Stimulated activated CD4-positive, alpha-beta T cell treated with anti-CD3 and anti-CD28 coated beads, Interleukin-12 subunit alpha, Interleukin-12 subunit beta, amount 100 ng/mL, for 24 hours (primary cell): ENCODE measurements around the gene CLTCL1.
"Not testable (repeated sequence)": the region's sequence is repeated elsewhere in the genome, so short reads cannot be mapped to it uniquely, and the experiment has no call there.

Experiments used
- DNase-seq, 2 experiments: peaks; one replicate each; pipeline ENCODE4 v3.0.0-alpha.2; 2020; ENCODE audit warnings: low read depth in 2 of 2

Gene CLTCL1

GRCh38 chr22:19291580-19292457, at the start of gene CLTCL1:
Gene CLTCL1 (minus strand): TSS chr22:19291719. CDS start chr22:19291641, 78 bp downstream.
- peak; percentile 41 to 56 for DNase-seq

- DNase-seq: no peak
Measured at GRCh38 chr22:19337137-19337536, 45.6 kb upstream of the CLTCL1 start.

GRCh38 chr22:19336133-19337075, 44.9 kb upstream of the CLTCL1 start:
- no peak for DNase-seq

GRCh38 chr22:19331975-19332374, 40.5 kb upstream of the CLTCL1 start:
- no peak for DNase-seq

- no peak for DNase-seq
Measured at GRCh38 chr22:19331474-19331873, 40.0 kb upstream of the CLTCL1 start.

GRCh38 chr22:19330865-19331418, 39.4 kb upstream of the CLTCL1 start:
- no peak for DNase-seq

GRCh38 chr22:19330205-19330604, 38.7 kb upstream of the CLTCL1 start:
- DNase-seq: not testable (repeated sequence)

- no peak for DNase-seq
Measured at GRCh38 chr22:19329454-19329853, 37.9 kb upstream of the CLTCL1 start.

- DNase-seq: no peak
Measured at GRCh38 chr22:19325296-19325948, 33.9 kb upstream of the CLTCL1 start.

GRCh38 chr22:19323420-19323819, 31.9 kb upstream of the CLTCL1 start:
- DNase-seq: not testable (repeated sequence)

- no peak for DNase-seq
Measured at GRCh38 chr22:19321757-19322156, 30.2 kb upstream of the CLTCL1 start.

GRCh38 chr22:19320136-19320535, 28.6 kb upstream of the CLTCL1 start:
- not testable (repeated sequence) for DNase-seq

GRCh38 chr22:19319281-19319680, 27.8 kb upstream of the CLTCL1 start:
- DNase-seq: no peak

GRCh38 chr22:19317865-19318264, 26.3 kb upstream of the CLTCL1 start:
- DNase-seq: no peak

GRCh38 chr22:19307872-19308271, 16.4 kb upstream of the CLTCL1 start:
- no peak for DNase-seq

- not testable (repeated sequence) for DNase-seq
Measured at GRCh38 chr22:19306535-19306934, 15.0 kb upstream of the CLTCL1 start.

- no peak for DNase-seq
Measured at GRCh38 chr22:19304547-19304946, 13.0 kb upstream of the CLTCL1 start.

- DNase-seq: no peak
Measured at GRCh38 chr22:19303785-19304184, 12.3 kb upstream of the CLTCL1 start.

- DNase-seq: no peak
Measured at GRCh38 chr22:19295733-19296132, 4.2 kb upstream of the CLTCL1 start.

GRCh38 chr22:19292458-19293230, 1.1 kb upstream of the CLTCL1 start:
- DNase-seq: no peak

GRCh38 chr22:19291218-19291579, 320 bp downstream of the CLTCL1 start:
- DNase-seq: no peak
